Activated T-cell treated with anti-CD3 and anti-CD28 coated beads, Interleukin-2, amount 50 U/mL, for 72 hours (primary cell): ENCODE measurements around the gene CTR9. TPM values are rescaled to one million over a fixed set of nuclear protein-coding genes. Genes with fewer than 3 reads are reported as not detected.

Experiments
- ATAC-seq, 2 donors: fragments of 150-1000 bp; cut with Tn5 transposase; replicated peaks in 1 of 2; 2 replicates each; pipeline ENCODE4 v1.10.0; 2021; ENCODE audit warnings: moderate library complexity in 2 of 2, mild to moderate bottlenecking in 1 of 2
- DNase-seq, 2 donors: peaks; one replicate each; pipeline ENCODE4 v3.0.0; 2021 to 2022; ENCODE audit warnings: mixed read lengths in 1 of 2
- H3K27ac Mint-ChIP-seq: one replicate; pipeline ENCODE4 v1.8.0; 2022; ENCODE audit warnings: mild to moderate bottlenecking, moderate library complexity, mixed read lengths
- H3K27me3 Mint-ChIP-seq: one replicate; pipeline ENCODE4 v1.8.0; 2022; ENCODE audit warnings: low read depth, mixed read lengths
- H3K36me3 Mint-ChIP-seq, 2 donors: one replicate each; pipeline ENCODE4 v1.8.0; 2022; ENCODE audit warnings: mixed read lengths in 2 of 2, mild to moderate bottlenecking in 1 of 2; ENCODE audit not compliant: insufficient read depth in 2 of 2
- H3K4me1 Mint-ChIP-seq: one replicate; pipeline ENCODE4 v1.8.0; 2022; ENCODE audit warnings: low read depth, mixed read lengths
- H3K4me3 Mint-ChIP-seq, 2 donors: one replicate each; pipeline ENCODE4 v1.8.0; 2022; ENCODE audit warnings: mild to moderate bottlenecking in 2 of 2, mixed read lengths in 2 of 2, moderate library complexity in 2 of 2
- H3K9me3 Mint-ChIP-seq, 2 donors: one replicate each; pipeline ENCODE4 v1.8.0; 2022; ENCODE audit warnings: mixed read lengths in 2 of 2
- total RNA-seq, 2 donors: library from RNA; stranded (reverse); gene quantifications; one replicate each; pipeline ENCODE4 v1.2.3, GENCODE V29; 2022

CTR9 gene
- total RNA-seq, 2 donors from 2014 or later, result 33.1 to 41.0 TPM

- ATAC-seq (no peak), DNase-seq (no peak)
- H3K27ac Mint-ChIP-seq, result no peak overlapping the region
- H3K36me3 Mint-ChIP-seq, result no peaks in the 10 kb centered on the region
- no peaks in the 10 kb centered on the region for H3K27me3 Mint-ChIP-seq
- no peaks in the 10 kb centered on the region for H3K9me3 Mint-ChIP-seq
- no peak overlapping the region for H3K4me3 Mint-ChIP-seq
- peaks cover 6% of the 10 kb centered on the region for H3K4me1 Mint-ChIP-seq
Measured at GRCh38 chr11:10828402-10828801, 77.4 kb downstream of the CTR9 start.

- H3K27me3 Mint-ChIP-seq, result no peaks in the 10 kb centered on the region
- no peak for DNase-seq
- no peaks in the 10 kb centered on the region for H3K36me3 Mint-ChIP-seq
- H3K9me3 Mint-ChIP-seq, result no peaks in the 10 kb centered on the region
- no peak overlapping the region for H3K27ac Mint-ChIP-seq
- no peak overlapping the region for H3K4me3 Mint-ChIP-seq
- H3K4me1 Mint-ChIP-seq, result peaks cover 6% of the 10 kb centered on the region
- no peak for ATAC-seq
Measured at GRCh38 chr11:10829139-10829538, 78.1 kb downstream of the CTR9 start.

Other genes starting within 250 kb of the CTR9 start
- 10 to 100 TPM; 17.5 to 19.6 TPM for gene RNF141, start 210.1 kb upstream of the CTR9 start, total RNA-seq
- not detected for gene LYVE1, start 182.6 kb upstream of the CTR9 start, total RNA-seq
- gene IRAG1, start 57.5 kb upstream of the CTR9 start, total RNA-seq, result under 1 TPM in 1 of 2 donors, not detected in 1; 0.09 TPM
- gene EIF4G2, start 57.7 kb downstream of the CTR9 start, total RNA-seq, result 100 to 1,000 TPM; 807 to 864 TPM
- 10 to 100 TPM; 46.1 to 46.4 TPM for gene ZBED5, start 106.8 kb downstream of the CTR9 start, total RNA-seq